GM18870 (cell line): ENCODE data around the gene CDK4.
A peak's percentile ranks its signal among the peaks of the same experiment; 100 is the strongest.

Experiments used
- ATAC-seq: cut with Tn5 transposase; IDR thresholded peaks from one replicate; pipeline ENCODE4 v1.9.1; 2021; ENCODE audit warnings: moderate library complexity; ENCODE audit not compliant: unreplicated experiment

CDK4 gene

DNA sequence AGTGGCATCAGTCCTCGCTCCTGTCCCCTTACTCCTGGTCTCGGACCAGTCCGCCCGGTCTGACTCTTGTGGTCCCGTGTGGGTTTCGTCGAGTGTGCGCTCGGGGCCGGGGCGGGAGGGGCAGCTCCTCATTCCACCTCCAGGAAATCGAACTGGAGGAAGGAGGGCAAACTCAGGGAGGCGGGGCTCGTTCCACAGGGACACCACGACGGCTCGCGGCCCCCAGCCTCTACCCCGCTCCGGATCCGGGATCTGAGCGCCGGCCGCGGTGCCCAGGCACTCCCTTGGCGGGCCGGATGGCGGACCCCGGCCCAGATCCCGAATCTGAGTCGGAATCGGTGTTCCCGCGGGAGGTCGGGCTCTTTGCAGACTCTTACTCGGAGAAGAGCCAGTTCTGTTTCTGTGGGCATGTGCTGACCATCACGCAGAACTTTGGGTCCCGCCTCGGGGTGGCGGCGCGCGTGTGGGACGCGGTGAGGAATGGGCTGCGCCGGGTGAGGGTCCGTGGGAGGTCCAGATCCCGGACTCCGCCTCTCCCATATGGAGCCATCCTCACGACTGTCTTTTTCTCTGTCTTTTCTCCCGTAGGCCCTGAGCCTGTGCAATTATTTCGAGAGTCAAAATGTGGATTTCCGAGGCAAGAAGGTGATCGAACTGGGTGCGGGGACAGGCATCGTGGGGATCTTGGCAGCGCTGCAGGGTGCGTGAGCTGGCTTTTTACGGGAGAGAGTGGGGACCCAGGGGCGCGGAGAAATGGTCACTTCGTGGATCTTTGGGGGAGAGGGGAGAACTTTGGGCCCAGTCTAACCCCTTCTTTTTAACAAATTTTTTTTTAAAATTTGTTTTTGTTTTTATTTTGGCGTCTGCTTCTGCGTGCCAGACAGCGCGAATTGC is 20.6 kb upstream of the CDK4 start, which contains the start of gene EEF1AKMT3:
Gene EEF1AKMT3, plus strand, starts transcription at position 186 of the 894 bp plus-strand sequence. Its CDS starts 111 bp downstream, at position 297.
- no peak for ATAC-seq

DNA sequence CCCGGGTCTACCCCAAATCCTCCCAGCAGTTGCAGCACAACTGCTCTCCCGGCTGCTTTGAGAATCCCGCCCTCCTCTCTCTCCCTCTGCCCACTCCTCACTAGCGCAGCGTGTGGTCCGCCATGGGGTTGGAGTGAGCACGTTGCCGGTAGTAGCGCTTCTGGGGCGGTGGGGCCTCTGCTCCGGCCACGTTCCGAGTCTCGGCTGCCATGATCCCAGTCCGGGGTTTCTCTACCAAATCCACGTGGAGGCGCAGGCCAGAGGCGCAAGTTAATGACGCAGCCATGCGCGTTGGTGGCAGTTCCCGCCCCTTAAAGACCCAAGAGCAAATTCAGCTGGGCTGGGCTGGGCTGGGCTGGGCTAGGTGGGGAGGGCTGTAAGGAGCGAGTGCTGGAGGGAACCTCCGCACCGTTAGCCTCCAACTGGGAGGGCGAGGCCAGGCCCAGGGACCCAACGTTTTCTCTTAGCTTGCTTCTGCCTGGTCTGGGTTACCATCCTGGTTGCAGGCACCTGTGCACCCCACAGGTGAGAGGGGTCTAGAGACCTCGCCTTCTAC is 19.8 kb upstream of the CDK4 start, which contains the start of gene METTL1:
Gene METTL1, minus strand, starts transcription at position 233 of the 556 bp plus-strand sequence. Its CDS starts 22 bp downstream, at position 211.
- peak; percentile 71 for ATAC-seq

DNA sequence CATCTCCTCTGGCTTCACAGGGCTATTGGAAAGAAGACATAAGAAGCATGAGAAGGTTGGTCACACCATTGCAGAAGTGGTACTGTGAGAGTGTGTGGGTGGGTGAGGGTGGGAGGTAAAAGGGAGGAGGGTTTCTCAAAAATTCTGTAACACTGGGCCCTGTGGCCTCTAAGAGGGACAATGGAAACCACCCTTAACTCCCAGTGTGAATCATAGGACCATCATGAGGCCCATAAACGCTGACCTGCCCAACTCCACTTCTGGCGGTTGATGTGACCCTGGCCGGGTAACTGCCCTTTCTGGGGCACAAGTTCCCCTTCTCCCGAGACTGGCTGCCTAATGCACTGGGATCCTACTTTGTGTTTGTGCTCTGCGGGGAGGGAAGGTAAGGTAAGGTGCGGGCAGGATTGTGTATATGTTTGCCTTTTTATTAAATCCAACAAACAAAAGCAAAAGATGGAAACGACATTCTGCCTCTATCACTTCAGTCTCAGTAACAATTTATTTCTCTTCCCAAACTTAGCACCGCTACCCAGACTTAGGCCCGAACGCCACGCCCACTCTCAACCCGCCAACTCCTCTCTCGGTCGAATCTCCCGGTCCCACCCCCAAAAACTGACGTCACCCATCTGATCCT is 19.2 kb upstream of the CDK4 start:
- ATAC-seq: peak; percentile 75

DNA sequence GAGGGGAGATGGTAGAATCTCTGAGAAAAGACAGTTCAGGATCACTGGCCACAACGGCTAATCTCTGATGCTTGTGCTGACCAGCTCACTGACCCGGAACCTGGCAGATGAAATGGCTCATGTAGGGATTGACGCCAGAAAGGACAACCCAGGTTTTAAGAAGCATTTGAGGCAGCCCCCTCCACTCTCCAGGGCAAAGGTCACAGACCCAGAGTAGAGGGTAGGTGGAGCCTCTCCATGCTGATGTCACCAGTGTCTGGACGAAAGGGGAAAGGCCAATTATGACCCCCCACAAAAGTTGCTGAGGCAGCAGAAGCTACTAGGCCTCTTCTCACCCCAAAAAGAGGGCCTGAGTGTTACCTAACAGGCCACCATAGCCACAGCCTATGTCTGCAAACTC is 18.6 kb upstream of the CDK4 start:
- ATAC-seq: no peak

DNA sequence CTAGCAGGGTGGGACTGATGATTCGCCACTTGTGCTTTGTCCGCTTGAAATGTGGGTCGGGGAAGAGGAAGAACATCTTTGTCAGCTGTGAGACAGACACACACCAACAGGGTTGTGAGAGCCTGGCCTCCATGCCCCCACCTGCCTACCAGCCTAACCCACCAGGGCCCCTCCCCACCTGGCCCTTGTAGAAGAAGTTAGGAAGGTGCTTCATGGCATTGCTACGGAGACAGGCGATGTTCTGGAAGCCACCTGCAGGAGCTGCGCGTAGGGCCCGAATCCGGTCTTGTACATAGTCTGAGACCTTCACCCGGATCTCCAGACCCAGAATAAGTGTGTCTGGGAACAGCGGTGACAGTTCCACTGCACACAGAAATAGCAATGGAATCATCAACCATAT is 17.5 kb upstream of the CDK4 start:
- ATAC-seq: no peak

DNA sequence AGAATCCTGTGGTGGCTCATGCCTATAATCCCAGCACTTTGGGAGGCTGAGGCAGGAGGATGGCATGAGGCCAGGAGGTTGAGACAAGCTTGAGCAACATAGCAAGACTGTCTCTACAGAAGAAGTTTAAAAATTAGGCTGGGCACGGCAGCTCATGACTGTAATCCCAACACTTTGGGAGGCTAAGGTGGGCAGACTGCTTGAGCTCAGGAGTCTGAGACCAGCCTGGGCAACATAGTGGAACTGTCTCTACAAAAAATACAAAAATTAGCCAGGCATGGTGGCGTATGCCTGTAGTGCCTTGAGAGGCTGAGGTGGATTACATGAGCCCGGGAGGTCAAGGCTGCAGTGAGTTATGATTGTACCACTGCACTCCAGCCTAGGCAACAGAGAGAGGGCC is 15.8 kb upstream of the CDK4 start:
- no peak for ATAC-seq

DNA sequence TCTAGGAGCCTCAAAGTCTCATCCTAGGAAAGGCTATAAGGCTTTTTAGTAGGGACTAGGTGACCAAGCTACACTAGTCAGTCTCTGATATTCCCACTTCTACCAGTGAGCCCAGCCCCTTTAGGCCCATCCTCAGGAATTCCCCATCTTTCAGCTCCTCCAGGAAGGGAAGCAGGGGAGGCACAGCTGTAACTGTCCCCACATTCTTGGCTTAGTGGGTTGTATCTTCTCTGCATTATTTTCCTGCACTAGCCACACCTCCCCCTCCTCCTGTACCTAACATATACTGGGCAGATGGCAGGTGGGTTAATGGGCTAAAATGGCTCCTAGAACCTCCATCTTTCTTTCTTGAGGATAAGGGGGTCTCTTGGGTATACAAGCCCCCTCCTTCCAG is 15.2 kb upstream of the CDK4 start:
- no peak for ATAC-seq

DNA sequence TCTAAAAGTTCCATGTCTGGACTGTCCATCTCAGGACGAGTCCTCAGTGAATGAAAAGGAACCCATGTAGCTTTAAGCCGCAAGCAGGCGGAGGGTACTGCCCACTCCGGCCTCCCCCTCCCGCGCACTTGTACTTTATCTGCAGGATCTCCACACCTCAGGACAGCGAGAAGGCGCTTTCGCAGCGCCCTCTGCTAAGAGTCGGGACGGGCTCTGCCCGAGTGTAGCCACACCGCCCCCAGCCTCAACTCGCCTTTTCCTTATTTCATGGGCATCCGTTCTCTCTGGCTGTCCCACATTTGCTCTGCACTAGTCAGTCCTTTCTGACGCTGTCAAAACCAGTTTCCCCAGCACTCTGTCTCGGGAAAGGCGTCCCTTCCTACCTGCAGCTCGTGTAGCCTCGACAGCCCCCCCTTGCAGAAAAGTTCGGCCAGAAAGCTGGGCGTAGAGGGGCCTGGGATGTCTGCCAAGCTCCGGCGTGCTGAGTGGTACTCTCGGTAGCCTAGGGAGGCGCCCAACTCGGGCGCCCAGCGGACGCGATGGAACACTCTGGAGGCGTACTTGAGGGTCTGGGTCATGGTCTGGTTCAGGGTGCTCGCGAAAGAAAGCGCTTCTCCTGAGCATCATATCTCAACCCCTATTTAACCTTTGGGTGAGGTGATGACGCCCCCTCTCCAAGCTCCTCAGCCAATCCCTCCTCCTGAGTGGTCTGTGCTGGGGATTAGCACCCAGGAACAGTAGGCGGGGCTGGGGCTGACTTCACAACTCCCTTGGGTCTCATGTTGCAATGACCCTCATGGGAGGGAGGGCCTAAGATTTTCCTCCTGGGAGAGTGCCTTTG is 14.6 kb upstream of the CDK4 start, which contains the start of gene CYP27B1:
Gene CYP27B1, minus strand, starts transcription at position 615 of the 841 bp plus-strand sequence. Its CDS starts 37 bp downstream, at position 578.
- ATAC-seq: no peak

DNA sequence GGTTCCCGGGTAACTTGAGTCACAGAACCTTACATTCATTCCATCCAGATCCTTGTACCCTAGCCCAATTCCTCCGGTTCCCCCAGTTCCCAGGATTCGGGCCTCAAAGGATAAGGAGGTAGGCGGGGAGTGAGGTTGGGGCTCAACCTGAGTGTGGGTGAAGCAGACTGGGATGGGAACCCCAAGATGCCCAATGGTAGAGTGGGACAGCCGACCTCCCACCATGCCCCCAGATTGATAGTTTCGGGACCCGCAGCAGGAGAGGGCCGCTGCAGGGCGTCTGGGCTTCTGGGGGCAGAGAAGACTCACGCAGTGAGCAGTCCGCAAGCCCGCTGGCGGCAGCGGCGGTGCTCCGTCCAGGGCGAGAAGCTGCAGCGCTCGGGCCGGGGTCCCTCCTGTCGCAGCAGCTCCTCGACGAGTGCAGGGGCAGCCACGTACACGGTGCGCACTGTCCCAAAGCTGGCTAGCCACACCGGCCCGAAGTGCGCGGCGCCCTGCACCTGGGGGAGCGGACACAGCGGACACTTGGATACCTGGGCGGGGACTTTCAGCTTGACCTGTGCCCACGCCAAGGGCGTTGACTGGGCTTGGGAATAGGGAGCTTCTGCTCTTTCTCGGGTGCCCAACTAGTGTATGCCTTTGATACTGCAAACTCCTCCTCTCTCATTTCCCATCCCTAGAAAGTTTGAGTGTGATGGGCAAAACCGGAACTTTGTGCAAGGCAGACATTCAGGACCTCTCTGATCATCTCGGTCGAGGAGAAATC is 13.8 kb upstream of the CDK4 start:
- no peak for ATAC-seq

DNA sequence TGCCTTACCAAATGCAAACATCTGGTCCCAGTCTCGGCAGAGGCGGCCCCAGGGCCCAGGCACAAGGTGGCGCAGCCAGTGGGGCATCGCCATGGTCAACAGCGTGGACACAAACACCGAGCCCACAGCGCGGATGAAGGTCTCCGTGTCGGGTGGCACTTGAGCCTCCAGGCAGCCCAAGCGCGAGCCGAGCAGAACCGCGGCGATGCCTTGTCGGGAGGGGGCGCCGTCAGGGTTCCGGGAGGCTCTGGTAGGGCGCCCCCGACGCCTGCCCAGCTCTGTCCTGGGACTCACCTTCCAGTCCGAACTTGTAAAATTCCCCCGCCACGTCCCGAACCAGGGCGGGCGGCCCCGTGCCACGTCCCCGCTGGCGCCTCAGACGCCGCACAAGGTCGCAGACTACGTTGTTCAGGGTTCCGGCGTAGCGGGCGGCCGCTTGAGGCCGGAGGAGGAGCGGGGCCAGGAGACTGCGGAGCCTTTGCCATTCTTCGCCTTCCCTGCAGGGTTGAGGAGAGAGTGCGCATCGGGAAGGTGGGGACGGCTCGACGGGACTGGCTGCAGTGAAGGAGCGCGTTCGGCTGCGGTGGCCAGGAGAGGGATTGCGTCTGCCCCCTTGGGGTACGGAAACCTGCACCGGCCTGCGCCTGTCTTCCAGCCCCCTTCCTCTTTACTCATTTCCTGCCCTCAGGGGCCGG is 13.0 kb upstream of the CDK4 start:
- no peak for ATAC-seq

DNA sequence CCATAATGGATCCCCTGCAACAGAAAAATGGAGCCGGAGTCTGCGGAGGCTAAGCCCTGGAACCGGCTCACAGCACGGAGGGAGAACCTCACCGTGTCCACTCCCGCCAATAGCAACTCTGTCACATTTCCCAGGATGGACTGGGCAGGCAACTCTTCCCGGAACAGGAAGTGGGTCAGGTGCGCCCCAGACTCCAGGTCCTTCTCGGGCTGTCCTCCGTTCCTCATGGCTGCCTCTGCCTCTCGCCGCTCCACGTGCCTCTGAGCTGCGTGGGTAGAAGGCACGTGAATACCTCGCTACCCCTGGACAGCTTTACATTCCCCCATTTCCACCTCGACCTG is 12.5 kb upstream of the CDK4 start:
- ATAC-seq: no peak

DNA sequence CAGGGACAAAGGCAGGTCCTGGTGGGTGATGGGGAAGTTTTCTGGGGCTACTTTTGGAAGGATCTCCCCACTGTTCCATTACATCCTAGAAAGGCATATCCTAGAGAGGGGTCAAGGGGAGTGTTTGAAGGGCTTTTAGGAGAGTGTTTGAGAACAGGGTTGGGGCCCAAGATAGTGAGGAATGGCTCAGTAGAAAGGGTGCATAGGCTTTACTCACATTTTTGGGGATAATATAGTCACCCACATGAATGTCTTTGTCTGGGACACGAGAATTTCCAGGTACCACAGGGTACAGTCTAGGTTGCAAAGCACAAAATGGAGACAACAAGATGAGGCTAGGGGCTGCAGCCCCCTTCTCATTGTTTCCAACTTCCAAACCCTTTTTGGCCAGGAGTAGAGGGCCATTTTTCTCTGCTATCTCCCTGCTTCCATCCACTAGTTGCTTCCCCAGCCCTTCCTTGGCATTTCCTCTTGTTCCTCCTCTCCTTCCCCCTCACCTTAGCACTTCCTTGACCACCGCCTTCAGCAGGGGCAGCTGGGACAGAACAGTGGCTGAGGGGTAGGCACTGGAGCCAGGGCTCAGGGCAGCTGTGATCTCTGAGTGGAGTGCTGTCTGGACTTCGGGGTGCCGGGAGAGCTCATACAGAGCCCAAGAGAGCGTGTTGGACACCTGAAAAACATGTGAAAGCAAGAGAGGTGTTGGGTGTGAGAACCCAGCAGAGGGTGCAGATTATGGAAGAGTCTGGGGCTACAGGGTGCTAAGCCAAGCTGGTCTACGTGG is 12.0 kb upstream of the CDK4 start:
- no peak for ATAC-seq

DNA sequence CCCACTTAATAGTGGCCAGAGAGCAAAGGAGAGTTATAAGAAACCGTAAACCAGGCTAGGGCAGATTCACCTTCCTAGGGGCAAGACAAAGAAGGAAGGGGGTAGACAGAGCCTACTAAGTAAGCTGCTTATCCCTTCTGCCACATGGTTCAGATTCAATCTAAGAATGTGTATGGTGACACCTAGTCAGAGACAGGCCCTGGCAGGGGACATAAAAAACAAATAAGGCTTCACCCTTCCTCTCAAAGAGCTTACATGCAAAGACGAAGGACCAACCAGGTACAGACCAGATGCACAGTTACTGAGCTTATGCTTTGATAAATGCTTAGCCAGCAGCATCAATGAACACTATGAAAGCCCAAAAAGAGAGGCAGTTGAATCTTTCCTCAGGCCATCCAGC is 10.4 kb upstream of the CDK4 start:
- ATAC-seq: no peak

DNA sequence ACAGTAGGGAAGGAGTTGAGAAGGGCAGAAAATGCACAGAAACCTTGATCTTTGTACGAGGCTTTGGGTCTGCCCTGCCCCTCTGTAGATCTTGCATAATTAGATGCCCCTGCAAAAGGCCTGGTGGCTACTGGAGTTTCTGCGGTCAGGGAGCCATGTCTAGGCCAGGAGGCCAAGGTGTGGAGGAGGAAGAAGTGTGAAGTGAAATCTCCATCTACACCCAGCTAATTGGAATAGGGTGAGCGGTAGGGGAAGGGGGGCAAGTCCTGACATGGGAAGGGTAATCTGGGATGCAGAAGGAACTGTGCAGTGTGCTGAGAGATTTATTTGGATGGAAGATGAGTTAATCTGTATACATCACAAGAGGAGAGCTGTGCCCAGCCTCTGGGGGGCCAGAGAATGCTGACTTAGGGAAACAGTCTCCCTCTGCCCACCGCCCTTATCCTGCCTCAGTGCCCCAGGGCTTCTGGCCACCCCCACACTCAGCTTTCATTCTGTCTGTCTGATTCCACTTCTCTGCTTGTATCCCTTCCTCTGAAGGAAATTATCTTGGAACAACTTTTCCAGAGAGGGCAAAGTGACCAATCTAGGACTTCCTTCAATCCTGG is 9.4 kb upstream of the CDK4 start:
- ATAC-seq: no peak

DNA sequence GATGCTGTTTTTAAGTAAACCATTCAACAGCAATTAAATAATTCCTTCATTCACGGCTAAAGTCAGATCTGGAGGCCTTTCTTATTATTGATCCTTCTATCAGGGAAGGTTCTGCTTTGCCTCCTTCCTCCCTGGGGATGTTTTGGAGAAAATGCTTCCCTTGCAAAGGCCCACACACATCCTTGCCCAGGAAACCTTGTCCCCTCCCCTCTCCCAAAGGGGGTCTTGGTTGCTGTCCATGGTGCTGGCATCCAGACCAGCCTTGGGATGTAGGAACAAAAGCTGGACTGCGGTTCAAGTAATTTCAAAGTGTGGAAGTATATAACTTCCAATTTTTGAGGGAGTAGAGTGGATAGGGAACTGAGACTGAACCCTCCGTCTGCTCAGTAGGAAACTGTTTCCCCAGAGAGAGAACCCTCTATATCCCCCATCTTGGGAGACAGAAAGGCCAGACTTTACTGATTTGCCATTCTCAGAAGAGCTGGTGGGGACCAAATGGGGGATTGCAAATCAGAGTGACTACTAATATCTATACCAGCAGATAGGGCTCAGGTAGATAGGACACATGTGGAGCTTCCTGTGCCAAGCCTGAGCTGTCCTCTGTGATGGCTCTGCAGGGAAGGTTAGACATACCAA is 8.4 kb upstream of the CDK4 start:
- ATAC-seq: no peak

DNA sequence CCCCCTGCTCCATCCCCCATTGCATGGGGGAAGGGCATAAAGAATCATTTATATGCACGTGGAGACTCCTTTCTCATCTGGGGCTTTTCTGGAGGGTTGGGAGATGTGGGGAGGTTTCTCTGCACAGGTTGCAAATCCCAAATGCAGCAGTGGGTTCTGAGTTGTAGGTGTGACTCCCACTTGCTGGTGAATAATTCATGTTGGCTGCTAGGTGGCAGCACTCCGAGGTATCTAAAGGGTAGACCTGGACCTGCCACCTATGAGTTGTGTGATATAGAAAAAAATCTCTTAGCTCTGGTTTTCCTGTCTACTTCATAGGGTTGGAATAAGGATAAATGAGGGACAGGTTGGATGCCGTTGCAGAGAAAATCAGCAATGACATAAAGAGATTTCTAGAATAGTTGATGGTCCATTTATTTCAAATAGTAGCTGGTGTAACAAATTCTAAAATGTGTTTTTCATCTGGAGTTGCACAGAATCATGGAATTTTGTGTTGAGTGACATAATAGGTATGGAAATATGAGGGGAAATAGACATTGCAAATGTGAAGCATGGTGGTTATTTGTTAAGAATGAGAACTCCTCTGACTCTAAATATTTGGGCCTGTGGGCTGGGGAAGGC is 7.4 kb upstream of the CDK4 start:
- ATAC-seq: no peak

DNA sequence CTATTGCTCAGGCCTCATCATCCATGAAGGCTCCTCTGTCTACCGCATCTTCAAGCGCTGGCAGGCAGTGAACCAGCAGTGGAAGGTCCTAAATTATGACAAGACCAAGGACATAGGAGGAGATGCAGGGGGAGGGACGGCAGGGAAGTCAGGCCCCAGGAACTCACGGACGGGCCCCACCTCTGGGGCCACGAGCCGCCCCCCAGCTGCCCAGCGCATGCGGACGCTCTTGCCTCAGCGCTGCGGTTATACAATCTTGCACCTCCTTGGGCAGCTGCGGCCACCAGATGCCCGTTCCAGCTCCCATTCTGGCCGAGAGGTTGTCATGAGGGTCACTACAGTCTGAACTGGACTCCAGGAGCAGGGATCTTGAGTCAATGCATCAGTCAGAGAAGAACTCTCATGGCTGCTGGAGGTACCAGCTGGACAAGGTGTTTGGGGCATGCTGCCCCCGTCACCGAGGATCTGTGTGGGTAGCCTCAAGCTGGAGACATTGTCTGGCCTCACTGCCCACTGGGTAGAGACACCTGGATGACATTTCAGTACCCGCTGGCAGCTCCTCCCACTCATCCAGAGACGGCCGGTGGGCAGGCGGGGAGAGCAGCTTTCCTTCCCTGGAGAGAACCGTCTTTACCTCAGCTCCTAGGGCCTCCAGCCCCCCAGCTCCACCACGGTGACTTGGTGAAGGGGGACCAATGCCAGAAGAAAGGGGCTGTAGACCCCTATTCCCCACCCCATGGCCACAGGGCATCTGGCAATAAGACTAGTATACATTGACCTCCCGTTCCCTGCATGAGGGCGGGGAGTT is 6.6 kb upstream of the CDK4 start:
- ATAC-seq: no peak
